GM12875 (cell line): ENCODE data around the gene PAX9.

ENCODE experiments used
- H3K4me3 ChIP-seq: one replicate; pipeline ENCODE4 v1.5.1; 2011; ENCODE audit warnings: low read depth, low read length, control low read depth
- TF ChIP-seq, protein P1 (sequence below): IDR thresholded peaks from 2 replicates; pipeline ENCODE4 v1.5.1; 2011; ENCODE audit warnings: low read depth, mild to moderate bottlenecking, control low read depth, inconsistent platforms, low read length, moderate library complexity, borderline replicate concordance; ENCODE audit not compliant: insufficient read depth

The PAX9 gene

GRCh38 chr14:36701132-36701531 lies 39.5 kb downstream of the PAX9 start:
- H3K4me3 ChIP-seq = no peak overlapping the region
- TF ChIP-seq, protein P1, sequence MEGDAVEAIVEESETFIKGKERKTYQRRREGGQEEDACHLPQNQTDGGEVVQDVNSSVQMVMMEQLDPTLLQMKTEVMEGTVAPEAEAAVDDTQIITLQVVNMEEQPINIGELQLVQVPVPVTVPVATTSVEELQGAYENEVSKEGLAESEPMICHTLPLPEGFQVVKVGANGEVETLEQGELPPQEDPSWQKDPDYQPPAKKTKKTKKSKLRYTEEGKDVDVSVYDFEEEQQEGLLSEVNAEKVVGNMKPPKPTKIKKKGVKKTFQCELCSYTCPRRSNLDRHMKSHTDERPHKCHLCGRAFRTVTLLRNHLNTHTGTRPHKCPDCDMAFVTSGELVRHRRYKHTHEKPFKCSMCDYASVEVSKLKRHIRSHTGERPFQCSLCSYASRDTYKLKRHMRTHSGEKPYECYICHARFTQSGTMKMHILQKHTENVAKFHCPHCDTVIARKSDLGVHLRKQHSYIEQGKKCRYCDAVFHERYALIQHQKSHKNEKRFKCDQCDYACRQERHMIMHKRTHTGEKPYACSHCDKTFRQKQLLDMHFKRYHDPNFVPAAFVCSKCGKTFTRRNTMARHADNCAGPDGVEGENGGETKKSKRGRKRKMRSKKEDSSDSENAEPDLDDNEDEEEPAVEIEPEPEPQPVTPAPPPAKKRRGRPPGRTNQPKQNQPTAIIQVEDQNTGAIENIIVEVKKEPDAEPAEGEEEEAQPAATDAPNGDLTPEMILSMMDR = no peak

DNA sequence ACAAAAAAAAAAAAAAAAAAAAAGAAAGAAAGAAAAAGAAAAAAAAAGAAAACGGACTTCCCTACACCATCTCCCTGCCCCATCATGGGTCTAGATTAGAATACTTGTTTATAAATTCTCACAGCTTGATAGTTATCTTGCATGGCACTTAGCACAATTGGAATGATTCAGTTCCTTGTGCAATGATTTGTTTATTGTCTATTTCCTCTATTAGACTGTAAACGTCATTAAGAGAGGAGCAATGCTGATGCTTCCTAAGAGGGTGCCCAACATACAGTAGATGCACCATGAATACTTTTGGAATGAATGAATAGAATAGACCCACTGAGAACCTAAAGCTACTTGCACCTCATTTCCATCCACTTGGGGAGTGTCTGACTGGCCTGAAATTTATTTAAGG lies 40.8 kb downstream of the PAX9 start:
- TF ChIP-seq, protein P1 = no peak
- no peak overlapping the region for H3K4me3 ChIP-seq

DNA sequence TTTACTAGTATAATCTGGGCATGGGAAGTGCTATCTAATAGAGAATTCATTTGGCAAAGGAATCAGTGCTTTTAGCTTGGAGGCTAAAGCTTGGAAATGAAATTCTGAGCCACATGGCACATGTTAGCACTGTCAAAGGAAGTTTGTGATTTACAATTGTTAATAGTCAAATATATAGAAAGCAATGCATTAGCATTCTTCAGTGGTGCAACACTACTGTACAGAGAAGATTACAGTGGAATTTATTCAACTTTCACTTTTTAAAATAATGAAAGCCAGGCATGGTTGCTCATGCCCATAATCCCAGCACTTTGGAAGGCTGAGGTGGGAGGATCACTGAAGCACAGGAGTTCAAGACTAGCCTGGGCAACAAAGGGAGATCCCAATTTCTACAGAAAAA lies 45.9 kb downstream of the PAX9 start:
- H3K4me3 ChIP-seq = no peak overlapping the region
- TF ChIP-seq, protein P1 = no peak

GRCh38 chr14:36713960-36714703 lies 52.5 kb downstream of the PAX9 start:
- no peak overlapping the region for H3K4me3 ChIP-seq
- TF ChIP-seq, protein P1 = no peak

- TF ChIP-seq, protein P1 = no peak
- H3K4me3 ChIP-seq = no peak overlapping the region
These were observed 55.0 kb downstream of the PAX9 start for GRCh38 chr14:36716614-36717184.

DNA sequence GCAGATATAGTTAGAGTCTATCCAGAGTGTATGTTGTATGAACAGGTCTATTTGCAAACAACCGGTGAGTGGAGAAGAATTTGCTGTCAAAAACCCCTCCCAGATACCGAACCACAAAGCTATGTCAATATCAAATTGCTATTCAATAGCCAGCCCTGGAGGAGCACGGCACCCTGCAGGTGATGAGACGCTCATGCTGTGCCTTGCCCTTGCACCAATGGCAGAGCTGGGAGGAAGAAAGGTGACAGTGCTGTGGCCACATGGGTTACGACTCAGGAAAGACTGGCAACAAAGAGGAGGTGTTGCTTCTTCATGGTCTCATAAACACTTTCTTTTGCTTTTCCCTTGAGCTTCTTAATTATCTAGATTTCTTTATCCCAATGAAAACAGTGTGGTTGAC lies 55.7 kb downstream of the PAX9 start:
- no peak overlapping the region for H3K4me3 ChIP-seq
- TF ChIP-seq, protein P1 = no peak

DNA sequence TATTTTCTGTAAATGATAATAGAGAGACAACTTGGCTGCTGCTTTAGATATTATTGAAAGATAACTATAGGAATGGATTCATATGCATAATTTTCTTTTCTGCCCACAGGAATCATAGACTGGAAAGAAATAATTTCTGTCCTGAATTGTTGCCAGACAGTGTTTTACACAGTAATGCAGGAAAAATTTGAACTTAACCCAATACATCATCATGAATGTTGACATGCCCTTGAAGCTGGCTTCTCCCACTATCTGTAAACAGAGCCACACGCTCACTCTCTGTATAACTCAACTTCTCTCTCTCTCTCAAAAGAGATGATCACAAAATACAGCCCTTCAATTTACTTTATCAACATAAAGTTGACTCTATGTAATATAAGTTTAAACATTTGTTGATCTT lies 56.6 kb downstream of the PAX9 start:
- TF ChIP-seq, protein P1 = no peak
- no peak overlapping the region for H3K4me3 ChIP-seq
